Colonic mucosa (tissue), 4 donors: ENCODE results near the gene NOVA2. TPM values are rescaled to one million over a fixed set of nuclear protein-coding genes. Genes with fewer than 3 reads are reported as not detected.
A peak's percentile ranks its signal among the peaks of the same experiment; 100 is the strongest.

ENCODE experiments used
- DNase-seq: peaks from one replicate; pipeline ENCODE4 v3.0.0-alpha.2; 2020
- H3K27ac ChIP-seq: fragments of 200-600 bp; one replicate; pipeline ENCODE4 v1.8.0; 2021
- H3K27me3 ChIP-seq: fragments of 200-600 bp; one replicate; pipeline ENCODE4 v1.8.0; 2021
- H3K36me3 ChIP-seq: fragments of 200-600 bp; one replicate; pipeline ENCODE4 v1.8.0; 2021
- H3K4me1 ChIP-seq: fragments of 200-600 bp; one replicate; pipeline ENCODE4 v1.8.0; 2021; ENCODE audit warnings: mild to moderate bottlenecking
- H3K4me3 ChIP-seq: fragments of 200-600 bp; one replicate; pipeline ENCODE4 v1.8.0; 2021
- H3K9ac ChIP-seq, 2 donors: one replicate each; pipeline ENCODE4 v1.7.0; 2013; ENCODE audit warnings: control low read depth in 2 of 2, low read depth in 2 of 2, low read length in 2 of 2
- H3K9me3 ChIP-seq: fragments of 200-600 bp; one replicate; pipeline ENCODE4 v1.8.0; 2021
- intact Hi-C: fragments of 100-400 bp; cut with DNase I; formaldehyde crosslinking; loops from one replicate; pipeline ENCODE4 v1.14.1; 2022
- microRNA-seq: library from miRNA; unstranded; fragments of <30 nt; microRNA quantifications from one replicate; pipeline ENCODE4, GENCODE V29; 2019
- total RNA-seq, 2 donors: library from RNA; stranded (reverse); fragmentation: NEBNext Ultra II Directional in 1 of 2; extraction: Animal tissue kit (Norgen Biotek cat#: 25700) in 1 of 2; gene quantifications; one replicate each; pipeline ENCODE4 v1.2.1, GENCODE V29; 2021
- TF ChIP-seq, protein P1 (sequence below): fragments of 200-600 bp; IDR thresholded peaks from one replicate; pipeline ENCODE4 v1.8.0; 2022; ENCODE audit warnings: antibody characterized with exemption, mild to moderate bottlenecking
- donor health status: healthy.
- donor health status: DM: no; HTN: no; CAD: no.
- donor health status: DM: no; HTN: no; CAD: no.

NOVA2 gene
- total RNA-seq, 2 donors from 2014 or later: 0.72 to 1.1 TPM

DNA sequence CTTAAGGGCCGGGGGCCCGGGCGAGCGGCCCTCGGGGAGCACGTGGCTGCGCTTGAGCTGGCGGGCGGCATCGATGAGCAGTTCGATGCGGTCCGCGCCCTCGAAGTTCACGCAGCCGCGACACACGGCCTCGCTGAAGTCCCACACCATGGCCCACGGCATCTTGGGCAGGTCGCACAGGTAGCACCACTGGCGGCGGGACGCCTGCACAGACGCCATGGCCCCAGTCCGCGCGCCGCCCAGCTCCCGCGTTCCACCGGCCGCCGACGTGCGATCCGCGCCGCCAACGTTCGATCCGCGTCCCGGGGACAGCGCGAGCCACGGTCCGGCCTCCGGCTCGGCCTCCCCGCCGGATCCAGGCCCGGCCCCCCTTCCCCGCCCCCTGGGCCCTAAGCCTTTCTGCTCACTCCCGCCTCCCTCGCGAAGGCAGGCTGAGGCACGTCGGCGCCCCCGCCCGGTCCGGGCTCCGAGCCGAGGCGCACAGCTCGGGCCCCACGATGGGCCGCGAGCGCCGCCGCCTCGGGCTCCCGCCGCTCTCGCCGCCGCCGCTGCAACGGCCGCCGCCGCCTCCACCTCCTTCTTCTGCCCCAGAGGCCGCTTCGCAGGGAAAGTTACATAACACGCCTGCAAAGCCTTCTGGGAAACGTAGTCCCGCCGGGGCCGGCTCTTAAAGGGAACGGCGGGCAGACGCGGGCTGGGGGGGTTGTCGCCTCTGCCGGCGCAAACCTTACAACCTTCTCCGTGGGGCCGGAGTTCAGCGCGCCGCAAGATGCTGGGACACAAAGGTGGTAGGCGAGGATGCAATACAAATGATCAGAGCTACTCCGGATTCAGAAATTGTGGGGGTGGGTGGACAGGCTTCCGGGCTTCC is 87.9 kb downstream of the NOVA2 start, which contains the start of gene IRF2BP1:
Gene IRF2BP1, minus strand, starts transcription at position 586 of the 871 bp plus-strand sequence. Its CDS starts 367 bp downstream, at position 219.
- no peaks in the 10 kb centered on the region for H3K9me3 ChIP-seq
- H3K27me3 ChIP-seq: no peaks in the 10 kb centered on the region
- H3K9ac ChIP-seq: peak within 1 kb of the TSS; percentile 84 to 89
- H3K4me1 ChIP-seq: peaks cover 21% of the 10 kb centered on the region
- no peaks in the 10 kb centered on the region for H3K36me3 ChIP-seq
- peak; percentile 94 for DNase-seq
- intact Hi-C loops: loop anchor here (10.0 kb wide), 1 partner anchor 71 kb away; the partner anchor contains the start of gene RSPH6A
- H3K4me3 ChIP-seq: peak within 1 kb of the TSS; percentile 89
- TF ChIP-seq, protein P1, sequence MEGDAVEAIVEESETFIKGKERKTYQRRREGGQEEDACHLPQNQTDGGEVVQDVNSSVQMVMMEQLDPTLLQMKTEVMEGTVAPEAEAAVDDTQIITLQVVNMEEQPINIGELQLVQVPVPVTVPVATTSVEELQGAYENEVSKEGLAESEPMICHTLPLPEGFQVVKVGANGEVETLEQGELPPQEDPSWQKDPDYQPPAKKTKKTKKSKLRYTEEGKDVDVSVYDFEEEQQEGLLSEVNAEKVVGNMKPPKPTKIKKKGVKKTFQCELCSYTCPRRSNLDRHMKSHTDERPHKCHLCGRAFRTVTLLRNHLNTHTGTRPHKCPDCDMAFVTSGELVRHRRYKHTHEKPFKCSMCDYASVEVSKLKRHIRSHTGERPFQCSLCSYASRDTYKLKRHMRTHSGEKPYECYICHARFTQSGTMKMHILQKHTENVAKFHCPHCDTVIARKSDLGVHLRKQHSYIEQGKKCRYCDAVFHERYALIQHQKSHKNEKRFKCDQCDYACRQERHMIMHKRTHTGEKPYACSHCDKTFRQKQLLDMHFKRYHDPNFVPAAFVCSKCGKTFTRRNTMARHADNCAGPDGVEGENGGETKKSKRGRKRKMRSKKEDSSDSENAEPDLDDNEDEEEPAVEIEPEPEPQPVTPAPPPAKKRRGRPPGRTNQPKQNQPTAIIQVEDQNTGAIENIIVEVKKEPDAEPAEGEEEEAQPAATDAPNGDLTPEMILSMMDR: no peak
- peak within 1 kb of the TSS; percentile 89 for H3K27ac ChIP-seq

DNA sequence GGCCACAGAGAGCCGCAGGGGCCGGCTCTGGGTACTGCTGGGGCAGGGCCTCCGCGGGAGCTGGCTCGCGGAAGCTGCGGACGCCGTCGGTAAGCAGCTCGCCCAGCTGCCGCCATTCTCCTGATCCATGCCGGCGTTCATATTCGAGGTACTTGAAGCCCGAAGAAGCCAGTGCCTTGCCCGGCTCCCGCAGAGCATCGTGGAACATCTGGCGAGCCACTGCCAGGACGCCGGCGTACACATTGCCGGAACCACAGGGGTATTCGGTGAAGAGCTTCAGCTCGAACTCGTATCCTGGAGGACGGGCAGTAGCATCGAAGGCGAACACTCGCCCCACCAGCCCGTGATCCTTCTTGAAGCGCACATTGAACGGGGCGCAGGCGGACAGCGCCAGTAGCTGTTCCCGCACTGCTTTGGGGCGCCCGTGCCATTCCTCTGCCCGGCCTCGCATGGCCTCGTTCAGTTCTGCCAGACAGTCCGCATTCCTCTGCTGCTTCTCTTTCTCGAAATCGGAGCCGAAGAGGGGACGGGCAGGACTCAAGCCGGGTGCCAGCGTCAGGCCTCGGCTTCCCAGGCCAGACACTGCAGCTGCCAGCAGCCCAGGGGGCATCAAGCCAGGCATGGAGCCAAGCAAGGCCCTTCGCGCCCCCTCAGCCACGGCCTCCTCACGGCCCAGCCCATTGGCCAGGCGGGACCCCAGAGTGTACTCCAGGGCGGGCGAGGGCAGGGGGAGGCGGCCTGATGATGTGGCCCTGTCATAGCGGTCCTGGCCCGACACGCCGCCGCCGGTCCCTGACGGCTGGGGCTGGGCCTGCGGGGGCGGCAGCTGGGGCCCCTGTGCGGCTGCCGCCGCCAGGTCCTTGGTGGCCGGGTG is 88.7 kb downstream of the NOVA2 start:
- TF ChIP-seq, protein P1: no peak

DNA sequence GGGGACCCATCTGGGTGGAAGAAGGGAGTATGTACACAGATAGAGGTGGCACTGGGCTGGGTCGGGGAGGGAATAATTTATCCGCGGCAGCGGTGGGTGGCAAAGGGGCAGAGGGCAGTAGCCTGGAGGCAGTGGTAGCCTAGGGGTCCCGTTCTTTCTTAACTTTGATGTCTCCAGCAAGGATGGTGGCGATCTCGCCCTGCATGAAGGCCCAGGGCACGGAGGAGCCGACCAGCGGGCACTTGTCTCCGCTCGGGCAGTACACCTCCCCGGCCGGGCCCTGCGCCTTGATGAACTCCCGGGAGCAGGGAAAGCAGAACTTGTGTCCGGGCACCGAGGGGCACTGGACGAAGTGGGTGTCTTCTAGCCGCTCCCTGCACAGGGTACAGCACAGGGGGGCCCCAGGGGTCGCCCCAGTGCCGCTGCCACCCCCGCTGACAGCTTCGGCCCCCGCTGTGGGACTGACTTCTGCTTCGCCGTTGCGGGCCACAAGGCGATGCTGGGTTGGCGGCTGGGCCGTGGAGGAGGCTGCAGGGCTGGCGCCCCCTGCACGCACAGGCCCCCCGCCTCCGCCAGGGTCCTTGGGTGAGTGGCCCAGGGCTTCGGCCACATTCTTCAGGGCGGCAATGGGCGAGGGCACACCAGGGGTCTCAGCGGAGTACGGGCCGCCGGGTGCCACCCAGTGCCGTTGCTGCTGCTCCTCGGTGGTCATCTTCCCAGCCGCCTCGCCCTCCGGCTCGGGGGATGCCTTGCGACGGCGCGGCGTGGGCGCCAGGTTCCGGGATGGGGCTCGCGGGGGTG is 89.6 kb downstream of the NOVA2 start:
- no peak for DNase-seq
- H3K4me1 ChIP-seq: peaks cover 21% of the 10 kb centered on the region
- H3K27ac ChIP-seq: no peak overlapping the region
- TF ChIP-seq, protein P1: no peak
- H3K4me3 ChIP-seq: no peak overlapping the region
- H3K36me3 ChIP-seq: no peaks in the 10 kb centered on the region
- no peaks in the 10 kb centered on the region for H3K9me3 ChIP-seq
- H3K27me3 ChIP-seq: no peaks in the 10 kb centered on the region
- H3K9ac ChIP-seq: peak overlapping the region in 1 of 2 donors; percentile 16
- intact Hi-C loops: loop anchor here (1.0 to 10.0 kb wide), 2 partner anchors 21 to 69 kb away; partner anchors contain the start of genes RSPH6A and SYMPK

More for the DNA sequence above, 88.7 kb downstream of the NOVA2 start:
- H3K4me1 ChIP-seq: peaks cover 21% of the 10 kb centered on the region
- no peaks in the 10 kb centered on the region for H3K36me3 ChIP-seq
- no peaks in the 10 kb centered on the region for H3K27me3 ChIP-seq
- peak overlapping the region; percentile 51 to 84 for H3K9ac ChIP-seq
- H3K27ac ChIP-seq: peak overlapping the region; percentile 89
- H3K4me3 ChIP-seq: peak overlapping the region; percentile 89
- intact Hi-C loops: loop anchor here (10.0 kb wide), 1 partner anchor 70 kb away; the partner anchor contains the start of gene RSPH6A
- H3K9me3 ChIP-seq: no peaks in the 10 kb centered on the region
- DNase-seq: no peak

Small RNAs within 50 kb of the gene (microRNA-seq; reads per million reads assigned to microRNA genes)
- 105 reads per million, percentile 54 among the genes with 10 or more reads in this experiment for gene MIR769

Other genes starting within 250 kb of the NOVA2 start
- 10 to 100 TPM; 28.3 to 28.8 TPM for gene FBXO46, start 243.0 kb downstream of the NOVA2 start, total RNA-seq
- not detected for gene MEIOSIN, start 240.4 kb downstream of the NOVA2 start, total RNA-seq
- gene SIX5, start 204.6 kb downstream of the NOVA2 start, total RNA-seq: 10 to 100 TPM; 11.0 to 15.8 TPM
- 10 to 100 TPM; 30.6 to 36.0 TPM for gene DMPK, start 191.4 kb downstream of the NOVA2 start, total RNA-seq
- gene DMWD, start 181.0 kb downstream of the NOVA2 start, total RNA-seq: 10 to 100 TPM; 29.1 to 43.6 TPM
- under 1 TPM in 1 of 2 donors, not detected in 1; 0.12 TPM for gene RSPH6A, start 158.6 kb downstream of the NOVA2 start, total RNA-seq
- 100 to 1,000 TPM in 1 of 2 donors, 10 to 100 TPM in 1; 55.7 to 101 TPM for gene SYMPK, start 110.7 kb downstream of the NOVA2 start, total RNA-seq
- 10 to 100 TPM; 48.5 to 55.9 TPM for gene FOXA3, start 109.5 kb downstream of the NOVA2 start, total RNA-seq
- 10 to 100 TPM; 20.3 to 29.7 TPM for gene IRF2BP1, start 87.7 kb downstream of the NOVA2 start, total RNA-seq
- 1 to 10 TPM; 8.9 to 9.0 TPM for gene MYPOP, start 71.3 kb downstream of the NOVA2 start, total RNA-seq
- gene NANOS2, start 59.1 kb downstream of the NOVA2 start, total RNA-seq: not detected
- gene CCDC61, start 21.6 kb upstream of the NOVA2 start, total RNA-seq: 10 to 100 TPM; 14.4 to 32.2 TPM
- not detected for gene PGLYRP1, start 49.2 kb upstream of the NOVA2 start, total RNA-seq
- gene IGFL4, start 67.1 kb upstream of the NOVA2 start, total RNA-seq: not detected
- gene IGFL3, start 150.8 kb upstream of the NOVA2 start, total RNA-seq: not detected
- gene IGFL2, start 174.4 kb upstream of the NOVA2 start, total RNA-seq: 1 to 10 TPM in 1 of 2 donors, not detected in 1; 2.5 TPM